HuH-7 (cell line): ENCODE measurements around the gene LYST.
"Not testable (repeated sequence)": the region's sequence is repeated elsewhere in the genome, so short reads cannot be mapped to it uniquely, and the experiment has no call there.

ENCODE experiments used
- DNase-seq: peaks from one replicate; pipeline ENCODE4 v3.0.0; 2011; ENCODE audit warnings: low spot score

The LYST gene

GRCh38 chr1:235855811-235856429, 10.8 kb downstream of the LYST start:
- DNase-seq: no peak

- no peak for DNase-seq
These were observed 12.4 kb downstream of the LYST start for GRCh38 chr1:235854347-235854746.

GRCh38 chr1:235853653-235854052, 13.1 kb downstream of the LYST start:
- no peak for DNase-seq

GRCh38 chr1:235852887-235853286, 13.8 kb downstream of the LYST start:
- no peak for DNase-seq

GRCh38 chr1:235851939-235852338, 14.8 kb downstream of the LYST start:
- no peak for DNase-seq

GRCh38 chr1:235848251-235848650, 18.5 kb downstream of the LYST start:
- DNase-seq: not testable (repeated sequence)

- DNase-seq: not testable (repeated sequence)
These were observed 21.0 kb downstream of the LYST start for GRCh38 chr1:235845656-235846107.

- no peak for DNase-seq
These were observed 21.9 kb downstream of the LYST start for GRCh38 chr1:235844776-235845175.

- peak; percentile 26 for DNase-seq
These were observed 23.2 kb downstream of the LYST start for GRCh38 chr1:235843461-235843961.

- no peak for DNase-seq
These were observed 24.7 kb downstream of the LYST start for GRCh38 chr1:235841938-235842545.

- DNase-seq: no peak
These were observed 28.7 kb downstream of the LYST start for GRCh38 chr1:235838021-235838420.

- DNase-seq: no peak
These were observed 31.5 kb downstream of the LYST start for GRCh38 chr1:235835226-235835625.

- DNase-seq: no peak
These were observed 32.1 kb downstream of the LYST start for GRCh38 chr1:235834620-235835019.

- DNase-seq: no peak
These were observed 34.7 kb downstream of the LYST start for GRCh38 chr1:235832011-235832410.

GRCh38 chr1:235831148-235831547, 35.6 kb downstream of the LYST start:
- DNase-seq: no peak

- DNase-seq: no peak
These were observed 40.4 kb downstream of the LYST start for GRCh38 chr1:235826102-235826854.

GRCh38 chr1:235825229-235825628, 41.5 kb downstream of the LYST start:
- DNase-seq: no peak

GRCh38 chr1:235823684-235824083, 43.0 kb downstream of the LYST start:
- DNase-seq: no peak

GRCh38 chr1:235822685-235823084, 44.0 kb downstream of the LYST start:
- DNase-seq: no peak

- DNase-seq: no peak
These were observed 45.2 kb downstream of the LYST start for GRCh38 chr1:235821361-235821981.

- no peak for DNase-seq
These were observed 46.6 kb downstream of the LYST start for GRCh38 chr1:235820061-235820460.

- no peak for DNase-seq
These were observed 48.0 kb downstream of the LYST start for GRCh38 chr1:235818632-235819136.
